Type B pancreatic cell (in vitro differentiated cells): ENCODE data around the gene IFIT5. TPM values are rescaled to one million over a fixed set of nuclear protein-coding genes. Genes with fewer than 3 reads are reported as not detected.

ENCODE experiments used
- DNase-seq: peaks from one replicate; pipeline ENCODE4 v3.0.0; 2021; ENCODE audit warnings: mixed read lengths; ENCODE audit not compliant: unreplicated experiment; ENCODE audit errors: extremely low spot score
- H3K27ac Mint-ChIP-seq: 2 replicates; pipeline ENCODE4 v1.8.0; 2021; ENCODE audit warnings: mild to moderate bottlenecking, mixed read lengths
- H3K27me3 Mint-ChIP-seq: 2 replicates; pipeline ENCODE4 v1.8.0; 2021; ENCODE audit warnings: mixed read lengths
- H3K36me3 Mint-ChIP-seq: 2 replicates; pipeline ENCODE4 v1.8.0; 2021; ENCODE audit warnings: mixed read lengths
- H3K4me1 Mint-ChIP-seq: one replicate; pipeline ENCODE4 v1.8.0; 2021; ENCODE audit warnings: mixed read lengths; ENCODE audit not compliant: unreplicated experiment
- H3K4me3 Mint-ChIP-seq: 2 replicates; pipeline ENCODE4 v1.8.0; 2021; ENCODE audit warnings: mild to moderate bottlenecking, mixed read lengths
- H3K9me3 Mint-ChIP-seq: 2 replicates; pipeline ENCODE4 v1.8.0; 2021; ENCODE audit warnings: mixed read lengths
- CTCF ChIP-seq: fragments of 200-600 bp; sonication (generic); conservative IDR thresholded peaks from 2 replicates; pipeline ENCODE4 v1.5.0; 2021; ENCODE audit warnings: antibody characterized with exemption, mild to moderate bottlenecking
- total RNA-seq: library from RNA; stranded (reverse); gene quantifications from 2 replicates; pipeline ENCODE4 v1.2.1, GENCODE V29; 2021; ENCODE audit warnings: low replicate concordance

Gene IFIT5
- total RNA-seq, 1 donor from 2014 or later: 11.0 TPM

DNA sequence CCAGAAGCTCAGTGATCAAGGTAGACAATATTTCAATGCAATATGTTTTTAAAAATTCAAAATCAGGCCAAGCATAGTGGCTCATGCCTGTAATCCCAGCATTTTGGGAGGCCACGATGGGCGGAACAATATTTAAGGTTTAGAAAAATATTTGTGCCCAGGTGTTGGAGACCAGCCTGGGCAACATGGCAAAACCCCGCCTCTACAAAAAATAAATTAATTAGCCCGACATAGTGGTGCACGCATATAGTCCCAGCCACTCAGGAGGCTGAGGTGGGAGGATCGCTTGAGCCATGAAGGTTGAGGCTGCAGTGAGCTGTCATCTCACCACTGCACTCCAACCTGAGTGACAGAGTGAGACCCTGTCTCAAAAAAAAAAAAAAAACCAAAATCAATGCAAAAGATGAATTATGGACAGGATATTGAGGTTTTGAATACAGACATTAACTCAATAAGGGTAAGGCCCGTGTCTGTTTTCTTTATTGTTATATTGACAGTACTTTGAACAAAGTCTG, 913 bp upstream of the IFIT5 start:
- peak overlapping the region; percentile 97 for H3K4me3 Mint-ChIP-seq
- no peaks in the 10 kb centered on the region for H3K9me3 Mint-ChIP-seq
- H3K27ac Mint-ChIP-seq: peak overlapping the region; percentile 99
- H3K36me3 Mint-ChIP-seq: peaks cover 25% of the 10 kb centered on the region
- peaks cover 22% of the 10 kb centered on the region for H3K4me1 Mint-ChIP-seq
- DNase-seq: no peak
- no peak for TF ChIP-seq CTCF
- H3K27me3 Mint-ChIP-seq: no peaks in the 10 kb centered on the region

DNA sequence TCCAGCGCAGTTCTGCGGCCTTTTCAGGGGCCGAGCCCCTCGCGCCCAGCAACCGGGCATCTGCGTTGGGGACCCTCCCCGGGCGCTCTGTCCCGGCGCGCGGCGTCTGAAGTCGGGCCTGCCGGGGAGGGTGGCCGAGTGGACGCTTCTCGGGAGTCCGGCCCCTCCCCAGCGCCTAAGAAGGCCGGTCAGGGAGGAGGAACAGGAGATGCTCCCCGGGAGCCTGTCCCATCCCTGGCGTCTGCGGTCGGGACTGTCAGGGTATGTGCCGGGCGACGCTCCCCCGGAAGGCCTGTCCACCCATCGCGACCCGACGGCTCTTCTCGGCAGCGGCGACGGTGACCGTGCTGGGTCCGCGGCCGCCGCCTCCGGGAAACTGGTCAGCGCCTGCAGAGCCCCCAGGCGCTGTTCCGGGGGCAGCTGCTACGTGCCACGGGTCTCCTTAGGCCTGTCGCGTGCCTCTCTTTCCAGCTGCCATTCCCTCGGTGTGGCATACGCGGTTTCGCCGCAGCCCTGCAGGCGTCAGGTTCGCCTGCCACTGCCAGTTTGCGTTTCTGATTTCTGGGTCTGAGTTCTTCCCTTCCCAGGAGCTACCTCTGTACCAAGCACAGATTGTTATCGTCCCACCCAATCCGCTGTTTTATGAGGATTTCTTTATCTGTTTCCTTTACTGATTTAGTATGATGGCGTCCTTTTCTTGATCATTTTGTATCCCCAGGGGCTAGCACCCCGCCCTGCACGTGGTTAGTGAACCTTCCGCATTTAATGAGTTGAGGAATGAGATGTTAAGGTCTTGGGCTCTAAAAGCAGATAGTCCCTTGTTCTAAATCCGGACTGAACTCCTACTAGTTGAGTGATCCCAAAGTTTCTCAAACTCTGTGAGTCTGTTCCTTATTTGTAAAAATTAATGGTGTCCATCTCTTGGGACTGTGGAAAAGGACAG, 782 bp downstream of the IFIT5 start:
- Mint-ChIP-seq H3K4me3 (peak overlapping the region; percentile 98), H3K9me3 (no peaks in the 10 kb centered on the region), H3K27ac (peak overlapping the region; percentile 93), H3K36me3 (peaks cover 24% of the 10 kb centered on the region), H3K27me3 (no peaks in the 10 kb centered on the region), H3K4me1 (peaks cover 22% of the 10 kb centered on the region)
- peak; percentile 55 for TF ChIP-seq CTCF
- peak; percentile 69 for DNase-seq

DNA sequence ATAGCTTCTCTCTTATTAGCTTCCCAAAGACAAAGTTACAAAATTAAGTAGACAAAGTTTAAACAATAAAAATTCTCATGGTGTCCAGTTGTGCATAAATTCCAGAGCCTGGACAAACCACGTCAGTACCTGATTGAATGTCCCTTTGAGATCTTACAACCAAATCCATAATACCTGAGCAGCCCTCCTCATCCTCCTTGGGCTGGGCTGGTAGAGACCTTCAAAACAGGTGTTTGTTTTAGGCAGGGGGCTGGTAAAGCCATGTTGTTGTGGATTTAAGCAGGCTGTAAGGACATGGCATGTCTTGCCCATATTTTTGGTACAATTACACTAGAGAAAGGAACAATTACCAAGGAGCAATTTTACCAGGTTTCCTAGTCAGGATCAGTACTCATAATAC, 2.1 kb downstream of the IFIT5 start:
- TF ChIP-seq CTCF: no peak
- H3K9me3 Mint-ChIP-seq: peaks cover 5% of the 10 kb centered on the region
- no peak for DNase-seq
- H3K27ac Mint-ChIP-seq: peak overlapping the region; percentile 43
- H3K36me3 Mint-ChIP-seq: peaks cover 21% of the 10 kb centered on the region
- H3K4me3 Mint-ChIP-seq: peak overlapping the region; percentile 98
- no peaks in the 10 kb centered on the region for H3K27me3 Mint-ChIP-seq
- H3K4me1 Mint-ChIP-seq: peaks cover 30% of the 10 kb centered on the region

- Mint-ChIP-seq H3K9me3 (peaks cover 5% of the 10 kb centered on the region), H3K27me3 (no peaks in the 10 kb centered on the region), H3K27ac (no peak overlapping the region), H3K36me3 (peaks cover 17% of the 10 kb centered on the region), H3K4me3 (no peak overlapping the region), H3K4me1 (peaks cover 23% of the 10 kb centered on the region)
- peak; percentile 59 for TF ChIP-seq CTCF
- DNase-seq: no peak
Measured at GRCh38 chr10:89419548-89419947, 5.2 kb downstream of the IFIT5 start.

DNA sequence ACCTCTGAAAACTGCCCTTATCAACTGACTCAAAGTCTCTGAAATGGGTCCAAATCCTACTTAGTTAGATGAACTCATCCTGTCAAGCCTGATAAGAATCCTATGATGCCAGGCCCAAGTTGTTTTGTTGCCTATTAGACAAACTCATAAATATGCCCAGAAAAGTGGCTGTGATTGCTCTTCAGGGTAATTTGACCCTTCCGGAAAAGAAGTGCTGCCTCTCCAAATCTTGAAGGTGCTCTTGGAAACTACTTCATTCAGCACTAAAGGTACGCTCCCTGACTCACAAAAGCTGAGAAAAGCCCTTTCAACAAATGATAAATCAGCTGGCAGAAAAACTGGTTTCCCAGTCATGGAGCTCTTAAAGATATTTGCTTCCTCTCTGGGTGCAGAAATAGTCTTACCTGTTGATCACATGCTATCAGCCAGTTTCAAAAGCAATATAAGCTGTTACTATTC, 6.7 kb downstream of the IFIT5 start:
- peak overlapping the region; percentile 91 for H3K27ac Mint-ChIP-seq
- peaks cover 17% of the 10 kb centered on the region for H3K36me3 Mint-ChIP-seq
- peaks cover 5% of the 10 kb centered on the region for H3K9me3 Mint-ChIP-seq
- peak overlapping the region; percentile 54 for H3K4me3 Mint-ChIP-seq
- TF ChIP-seq CTCF: no peak
- peaks cover 16% of the 10 kb centered on the region for H3K4me1 Mint-ChIP-seq
- no peaks in the 10 kb centered on the region for H3K27me3 Mint-ChIP-seq
- DNase-seq: no peak
